ENCODE measurements around the gene IGFBP5. TPM values are rescaled to one million over a fixed set of nuclear protein-coding genes. Genes with fewer than 3 reads are reported as not detected.

Gene IGFBP5
- total RNA-seq, 2 donors from 2014 or later: 162 to 319 TPM

DNA sequence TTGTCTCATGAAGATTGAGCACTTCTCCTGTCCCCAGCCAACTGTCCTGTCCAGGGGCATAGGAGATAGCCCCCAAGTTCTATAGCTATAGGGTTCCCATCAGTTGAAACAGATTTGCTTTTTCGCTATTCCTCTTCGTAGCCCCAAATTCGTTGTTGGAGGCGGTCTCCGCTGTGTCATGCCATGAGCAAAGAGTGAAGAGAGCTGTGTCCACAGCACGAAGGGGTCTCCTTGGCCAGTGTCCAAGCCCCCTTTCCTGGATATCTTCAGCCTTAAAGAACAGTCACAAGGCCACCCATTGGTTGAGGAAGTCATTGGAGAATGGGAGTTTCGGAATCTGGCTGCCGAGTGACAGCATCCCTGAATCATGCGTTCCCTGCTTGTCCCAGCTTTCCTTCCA, 21.0 kb downstream of the IGFBP5 start:
- Histone ChIP-seq H3K27ac (no peak overlapping the region), H3K36me3 (no peaks in the 10 kb centered on the region)
- 86% methylated on average over 9 of the region's 9 CpGs for WGBS

DNA sequence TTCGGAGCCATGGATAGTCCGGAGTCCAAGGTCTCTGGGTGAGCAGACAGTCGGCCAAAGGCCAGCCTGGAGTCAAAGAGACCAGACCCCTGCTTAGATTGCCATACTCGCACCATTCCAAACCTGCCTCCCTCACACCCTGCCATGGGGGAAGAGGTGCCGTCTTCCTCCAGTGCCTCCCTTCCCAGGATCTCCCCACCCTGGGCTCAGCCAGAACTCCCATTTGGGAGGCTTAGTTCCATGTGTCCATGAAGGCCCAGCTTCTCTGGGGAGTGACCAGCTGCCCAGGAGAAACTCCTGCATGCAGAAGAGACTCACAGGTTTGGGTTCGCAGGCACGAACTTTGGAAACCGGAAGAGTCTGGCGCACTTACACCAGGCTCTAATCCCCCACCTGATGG, 21.7 kb downstream of the IGFBP5 start:
- WGBS: 92% methylated on average over 9 of the region's 9 CpGs

More for the DNA sequence above, 21.0 kb downstream of the IGFBP5 start:
- H3K4me3 ChIP-seq: no peak overlapping the region
- intact Hi-C loops (cut with DNase I): no loop called here
- H3K27me3 ChIP-seq (replicated peaks; ENCODE audit: insufficient read depth): no peaks in the 10 kb centered on the region
- H3K9me3 ChIP-seq: no peaks in the 10 kb centered on the region
- DNase-seq (ENCODE audit: low spot score): no peak
- no peak for TF ChIP-seq POLR2AphosphoS5 (IDR thresholded peaks at IDR 0.05)
- TF ChIP-seq POLR2A (IDR thresholded peaks at IDR 0.05): no peak
- no peaks in the 10 kb centered on the region for H3K4me1 ChIP-seq (replicated peaks)

DNA sequence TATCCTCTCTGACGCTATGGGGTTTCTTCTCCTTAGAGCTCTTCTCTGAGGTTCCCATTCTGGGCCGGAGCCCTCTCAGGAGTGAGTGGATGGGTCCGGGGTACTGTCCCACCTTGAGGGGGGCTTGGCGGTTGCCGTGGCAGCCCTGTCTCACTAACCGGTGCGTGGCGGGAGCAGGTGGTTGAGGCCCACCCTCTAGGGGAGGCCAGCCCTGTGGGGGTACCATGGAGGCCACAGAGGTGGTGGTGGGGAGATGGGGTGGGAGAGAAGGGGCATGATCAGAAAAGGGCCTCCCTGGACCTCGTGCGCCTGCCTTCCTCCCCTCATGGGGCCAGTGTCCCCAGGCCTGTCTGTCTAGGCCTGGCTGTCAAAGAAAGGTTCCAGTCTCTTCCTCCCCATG, 22.3 kb downstream of the IGFBP5 start:
- intact Hi-C loops (cut with DNase I): no loop called here
- H3K36me3 ChIP-seq: no peaks in the 10 kb centered on the region
- H3K4me3 ChIP-seq: no peak overlapping the region

More for the DNA sequence above, 21.7 kb downstream of the IGFBP5 start:
- intact Hi-C loops (cut with DNase I): no loop called here
- Histone ChIP-seq H3K27ac (no peak overlapping the region), H3K4me1 (replicated peaks) (no peaks in the 10 kb centered on the region), H3K36me3 (no peaks in the 10 kb centered on the region), H3K27me3 (replicated peaks; ENCODE audit: insufficient read depth) (no peaks in the 10 kb centered on the region), H3K9me3 (no peaks in the 10 kb centered on the region), H3K4me3 (no peak overlapping the region)
- TF ChIP-seq POLR2AphosphoS5 (IDR thresholded peaks at IDR 0.05) (no peak), POLR2A (IDR thresholded peaks at IDR 0.05) (no peak)
- TF ChIP-seq, protein P1, sequence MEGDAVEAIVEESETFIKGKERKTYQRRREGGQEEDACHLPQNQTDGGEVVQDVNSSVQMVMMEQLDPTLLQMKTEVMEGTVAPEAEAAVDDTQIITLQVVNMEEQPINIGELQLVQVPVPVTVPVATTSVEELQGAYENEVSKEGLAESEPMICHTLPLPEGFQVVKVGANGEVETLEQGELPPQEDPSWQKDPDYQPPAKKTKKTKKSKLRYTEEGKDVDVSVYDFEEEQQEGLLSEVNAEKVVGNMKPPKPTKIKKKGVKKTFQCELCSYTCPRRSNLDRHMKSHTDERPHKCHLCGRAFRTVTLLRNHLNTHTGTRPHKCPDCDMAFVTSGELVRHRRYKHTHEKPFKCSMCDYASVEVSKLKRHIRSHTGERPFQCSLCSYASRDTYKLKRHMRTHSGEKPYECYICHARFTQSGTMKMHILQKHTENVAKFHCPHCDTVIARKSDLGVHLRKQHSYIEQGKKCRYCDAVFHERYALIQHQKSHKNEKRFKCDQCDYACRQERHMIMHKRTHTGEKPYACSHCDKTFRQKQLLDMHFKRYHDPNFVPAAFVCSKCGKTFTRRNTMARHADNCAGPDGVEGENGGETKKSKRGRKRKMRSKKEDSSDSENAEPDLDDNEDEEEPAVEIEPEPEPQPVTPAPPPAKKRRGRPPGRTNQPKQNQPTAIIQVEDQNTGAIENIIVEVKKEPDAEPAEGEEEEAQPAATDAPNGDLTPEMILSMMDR (IDR thresholded peaks at IDR 0.05): no peak
- no peak for DNase-seq (ENCODE audit: low spot score)

DNA sequence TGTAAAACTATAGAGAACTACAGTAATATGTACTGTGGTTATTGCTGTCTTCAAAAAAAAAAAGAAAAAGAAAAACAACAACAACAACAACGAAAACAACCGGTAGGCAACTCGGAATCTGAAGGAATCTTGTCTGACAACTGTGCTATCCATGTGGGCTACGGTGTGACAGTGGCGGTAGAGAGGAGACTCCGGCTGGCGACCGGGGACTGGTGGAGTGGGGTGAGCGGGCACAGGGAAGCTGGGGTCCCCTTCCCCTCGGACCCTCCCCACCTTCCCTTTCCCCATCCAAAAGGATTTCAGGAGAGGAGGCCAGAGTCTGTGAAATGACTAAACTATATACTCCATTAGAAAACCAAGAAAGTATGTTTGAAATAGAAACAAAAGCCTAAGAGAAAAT, 22.9 kb downstream of the IGFBP5 start:
- Histone ChIP-seq H3K4me3 (no peak overlapping the region), H3K36me3 (no peaks in the 10 kb centered on the region), H3K27ac (no peak overlapping the region), H3K27me3 (replicated peaks; ENCODE audit: insufficient read depth) (no peaks in the 10 kb centered on the region), H3K4me1 (replicated peaks) (no peaks in the 10 kb centered on the region), H3K9me3 (no peaks in the 10 kb centered on the region)
- intact Hi-C loops (cut with DNase I): no loop called here
- no peak for TF ChIP-seq POLR2AphosphoS5 (IDR thresholded peaks at IDR 0.05)
- TF ChIP-seq POLR2A (IDR thresholded peaks at IDR 0.05): no peak
- TF ChIP-seq, protein P1 (IDR thresholded peaks at IDR 0.05): no peak
- DNase-seq (ENCODE audit: low spot score): no peak
- WGBS: 84% methylated on average over 10 of the region's 10 CpGs

More for the DNA sequence above, 22.3 kb downstream of the IGFBP5 start:
- DNase-seq (ENCODE audit: low spot score): no peak
- H3K4me1 ChIP-seq (replicated peaks): no peaks in the 10 kb centered on the region
- H3K9me3 ChIP-seq: no peaks in the 10 kb centered on the region
- no peaks in the 10 kb centered on the region for H3K27me3 ChIP-seq (replicated peaks; ENCODE audit: insufficient read depth)
- 87% methylated on average over 10 of the region's 10 CpGs for WGBS
- H3K27ac ChIP-seq: no peak overlapping the region
- TF ChIP-seq POLR2A (IDR thresholded peaks at IDR 0.05) (no peak), POLR2AphosphoS5 (IDR thresholded peaks at IDR 0.05) (no peak)
- TF ChIP-seq, protein P1 (IDR thresholded peaks at IDR 0.05): no peak

DNA sequence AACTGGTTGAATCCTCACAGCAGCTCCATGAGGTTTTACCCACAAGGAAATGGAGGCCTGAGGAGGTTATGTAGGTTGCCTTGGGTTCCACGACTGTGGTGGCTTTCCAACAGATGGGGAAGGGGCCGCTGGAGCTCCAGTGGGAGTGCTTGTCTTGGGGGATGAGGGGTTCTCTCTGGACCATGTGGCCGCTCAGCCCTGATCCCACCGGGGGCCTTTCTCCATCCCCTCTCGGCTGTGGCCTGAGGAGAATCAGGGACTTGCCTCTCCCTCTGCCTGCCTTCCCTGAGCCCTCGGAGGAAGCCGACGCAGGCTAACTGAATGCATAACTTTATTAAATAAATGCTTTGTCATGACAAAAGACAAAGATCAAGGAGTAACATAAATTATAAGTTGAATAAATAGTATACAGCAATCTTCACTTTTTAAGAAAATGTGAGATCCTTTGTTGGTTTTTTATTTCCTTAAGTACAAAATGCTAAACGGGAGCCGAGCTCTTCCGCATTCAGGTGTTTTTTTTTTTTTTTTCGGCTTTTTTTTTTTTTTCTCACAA, 23.5 kb downstream of the IGFBP5 start:
- Histone ChIP-seq H3K4me3 (no peak overlapping the region), H3K9me3 (no peaks in the 10 kb centered on the region), H3K27ac (no peak overlapping the region), H3K4me1 (replicated peaks) (no peaks in the 10 kb centered on the region), H3K27me3 (replicated peaks; ENCODE audit: insufficient read depth) (no peaks in the 10 kb centered on the region), H3K36me3 (no peaks in the 10 kb centered on the region)
- no peak for TF ChIP-seq POLR2A (IDR thresholded peaks at IDR 0.05)
- TF ChIP-seq, protein P1 (IDR thresholded peaks at IDR 0.05): no peak
- no peak for TF ChIP-seq POLR2AphosphoS5 (IDR thresholded peaks at IDR 0.05)
- intact Hi-C loops (cut with DNase I): no loop called here
- 82% methylated on average over 12 of the region's 12 CpGs for WGBS
- DNase-seq (ENCODE audit: low spot score): no peak
